H9 (cell line): Measurements from ENCODE around the gene HS3ST3B1. TPM values are rescaled to one million over a fixed set of nuclear protein-coding genes. Genes with fewer than 3 reads are reported as not detected.

Experiments used
- DNase-seq: peaks from one replicate; pipeline ENCODE4 v3.0.0-alpha.2; 2017
- H2AFZ ChIP-seq: one replicate; pipeline ENCODE4 v1.6.1; 2013; ENCODE audit warnings: mild to moderate bottlenecking, low read length, control low read depth, moderate library complexity
- H2AK5ac ChIP-seq: 2 replicates; pipeline ENCODE4 v1.6.1; 2013; ENCODE audit warnings: low read length, control low read depth, mixed read lengths; ENCODE audit not compliant: insufficient read length
- H2BK120ac ChIP-seq: one replicate; pipeline ENCODE4 v1.6.1; 2013; ENCODE audit warnings: low read depth, mild to moderate bottlenecking, low read length, control low read depth, inconsistent platforms; ENCODE audit not compliant: poor library complexity, severe bottlenecking
- H2BK12ac ChIP-seq: 2 replicates; pipeline ENCODE4 v1.6.1; 2013; ENCODE audit warnings: low read length, control low read depth, mixed read lengths, low read depth; ENCODE audit not compliant: insufficient read length
- H2BK15ac ChIP-seq: 2 replicates; pipeline ENCODE4 v1.6.1; 2013; ENCODE audit warnings: low read depth, low read length, control low read depth
- H2BK20ac ChIP-seq: one replicate; pipeline ENCODE4 v1.6.1; 2013; ENCODE audit warnings: low read depth, mild to moderate bottlenecking, low read length, control low read depth, inconsistent platforms; ENCODE audit not compliant: poor library complexity, severe bottlenecking
- H2BK5ac ChIP-seq: 2 replicates; pipeline ENCODE4 v1.6.1; 2013; ENCODE audit warnings: low read length, control low read depth, mixed read lengths; ENCODE audit not compliant: insufficient read length
- H3K14ac ChIP-seq: 2 replicates; pipeline ENCODE4 v1.6.1; 2013; ENCODE audit warnings: low read length, control low read depth; ENCODE audit not compliant: insufficient read depth
- H3K18ac ChIP-seq: 2 replicates; pipeline ENCODE4 v1.6.1; 2013; ENCODE audit warnings: low read depth, mild to moderate bottlenecking, mixed read lengths, low read length, control low read depth; ENCODE audit not compliant: insufficient read length
- H3K23ac ChIP-seq: 2 replicates; pipeline ENCODE4 v1.6.1; 2013; ENCODE audit warnings: low read length, control low read depth, mixed read lengths, low read depth; ENCODE audit not compliant: insufficient read length
- H3K23me2 ChIP-seq: 2 replicates; pipeline ENCODE4 v1.6.1; 2013; ENCODE audit warnings: low read depth, mild to moderate bottlenecking, mixed read lengths, low read length, control low read depth; ENCODE audit not compliant: insufficient read length, poor library complexity, severe bottlenecking
- H3K27ac ChIP-seq: 2 replicates; pipeline ENCODE4 v1.5.1; 2013; ENCODE audit warnings: low read length, control low read depth, mixed read lengths, low read depth; ENCODE audit not compliant: insufficient read length
- H3K27me3 ChIP-seq: 2 replicates; pipeline ENCODE4 v1.6.1; 2013; ENCODE audit warnings: low read length, control low read depth, inconsistent platforms; ENCODE audit not compliant: insufficient read depth
- H3K4ac ChIP-seq: 2 replicates; pipeline ENCODE4 v1.6.1; 2013; ENCODE audit warnings: low read depth, mild to moderate bottlenecking, control low read depth, inconsistent platforms, low read length, moderate library complexity
- H3K4me1 ChIP-seq: 2 replicates; pipeline ENCODE4 v1.6.1; 2013; ENCODE audit warnings: low read length, control low read depth, inconsistent platforms; ENCODE audit not compliant: insufficient read depth
- H3K4me2 ChIP-seq: 2 replicates; pipeline ENCODE4 v1.6.1; 2013; ENCODE audit warnings: low read length, control low read depth, mixed read lengths; ENCODE audit not compliant: insufficient read length, insufficient read depth
- H3K56ac ChIP-seq: 2 replicates; pipeline ENCODE4 v1.6.1; 2013; ENCODE audit warnings: low read depth, mild to moderate bottlenecking, mixed read lengths, low read length, control low read depth; ENCODE audit not compliant: insufficient read length
- H3K79me1 ChIP-seq: 2 replicates; pipeline ENCODE4 v1.6.1; 2013; ENCODE audit warnings: low read depth, mild to moderate bottlenecking, moderate library complexity, low read length, control low read depth, inconsistent platforms; ENCODE audit not compliant: insufficient read depth, poor library complexity, severe bottlenecking
- H3K79me2 ChIP-seq: 2 replicates; pipeline ENCODE4 v1.6.1; 2013; ENCODE audit warnings: low read length, control low read depth, inconsistent platforms; ENCODE audit not compliant: insufficient read depth
- H3K9ac ChIP-seq: 2 replicates; pipeline ENCODE4 v1.6.1; 2013; ENCODE audit warnings: low read length, control low read depth, mixed read lengths; ENCODE audit not compliant: insufficient read length; ENCODE audit errors: extremely low read depth
- H3K9me3 ChIP-seq: one replicate; pipeline ENCODE4 v1.6.1; 2013; ENCODE audit warnings: low read depth, low read length, inconsistent platforms; ENCODE audit not compliant: control insufficient read depth
- H3T11ph ChIP-seq: one replicate; pipeline ENCODE4 v1.6.1; 2013; ENCODE audit warnings: mild to moderate bottlenecking, low read length, control low read depth, inconsistent platforms
- H4K20me1 ChIP-seq: one replicate; pipeline ENCODE4 v1.6.1; 2013; ENCODE audit not compliant: control insufficient read depth, insufficient read length, insufficient read depth
- H4K5ac ChIP-seq: 2 replicates; pipeline ENCODE4 v1.6.1; 2013; ENCODE audit warnings: low read depth, mild to moderate bottlenecking, mixed read lengths, low read length, control low read depth; ENCODE audit not compliant: insufficient read length
- H4K8ac ChIP-seq: replicated peaks from 2 replicates; pipeline ENCODE4 v1.6.1; 2013; ENCODE audit warnings: low read length, control low read depth, mixed read lengths, low read depth; ENCODE audit not compliant: insufficient read length
- H4K91ac ChIP-seq: 2 replicates; pipeline ENCODE4 v1.6.1; 2013; ENCODE audit warnings: low read depth, mild to moderate bottlenecking, moderate library complexity, mixed read lengths, low read length, control low read depth; ENCODE audit not compliant: insufficient read length
- H3K27ac Mint-ChIP-seq, 3 experiments: 2 replicates in 2 of 3; 3 replicates in 1 of 3; pipeline ENCODE4 v1.8.0; 2020 to 2021; ENCODE audit warnings: mixed read lengths in 3 of 3, mild to moderate bottlenecking in 1 of 3, moderate library complexity in 1 of 3
- H3K27me3 Mint-ChIP-seq: 2 replicates; pipeline ENCODE4 v1.8.0; 2021; ENCODE audit warnings: low read depth, mild to moderate bottlenecking, moderate library complexity, mixed read lengths
- H3K36me3 Mint-ChIP-seq, 3 experiments: 2 replicates in 2 of 3; 3 replicates in 1 of 3; pipeline ENCODE4 v1.8.0; 2020 to 2021; ENCODE audit warnings: low read depth in 3 of 3, mixed read lengths in 3 of 3; ENCODE audit not compliant: insufficient read depth in 1 of 3
- H3K4me1 Mint-ChIP-seq, 2 experiments: 2 replicates each; pipeline ENCODE4 v1.8.0; 2020; ENCODE audit warnings: mixed read lengths in 2 of 2
- H3K4me3 Mint-ChIP-seq, 2 experiments: 2 replicates in 1 of 2; 3 replicates in 1 of 2; pipeline ENCODE4 v1.8.0; 2020 to 2021; ENCODE audit warnings: mild to moderate bottlenecking in 2 of 2, mixed read lengths in 2 of 2, moderate library complexity in 1 of 2
- H3K9me3 Mint-ChIP-seq, 2 experiments: 2 replicates in 1 of 2; 3 replicates in 1 of 2; pipeline ENCODE4 v1.8.0; 2020; ENCODE audit warnings: mild to moderate bottlenecking in 2 of 2, mixed read lengths in 2 of 2, moderate library complexity in 1 of 2
- WGBS: extraction: QIAGEN DNeasy Blood & Tissue Kit; methylation state at CpG from one replicate; pipeline ENCODE4 v1.1.7; 2013; ENCODE audit warnings: missing lambda C conversion rate, low lambda C conversion rate, mixed read lengths; ENCODE audit not compliant: insufficient read length; ENCODE audit errors: extremely low coverage; 5-methylcytosine and 5-hydroxymethylcytosine counted together
- total RNA-seq: library from RNA; stranded (reverse); gene quantifications from 2 replicates; pipeline ENCODE4 v1.2.1, GENCODE V29; 2021
- TF ChIP-seq, protein P1 (sequence below): fragments of 200-600 bp; sonication (generic); conservative IDR thresholded peaks from 3 replicates; pipeline ENCODE4 v1.8.0; 2021; ENCODE audit warnings: antibody characterized with exemption, mild to moderate bottlenecking

The HS3ST3B1 gene
- total RNA-seq, 1 experiment from 2014 or later = 2.8 TPM

DNA sequence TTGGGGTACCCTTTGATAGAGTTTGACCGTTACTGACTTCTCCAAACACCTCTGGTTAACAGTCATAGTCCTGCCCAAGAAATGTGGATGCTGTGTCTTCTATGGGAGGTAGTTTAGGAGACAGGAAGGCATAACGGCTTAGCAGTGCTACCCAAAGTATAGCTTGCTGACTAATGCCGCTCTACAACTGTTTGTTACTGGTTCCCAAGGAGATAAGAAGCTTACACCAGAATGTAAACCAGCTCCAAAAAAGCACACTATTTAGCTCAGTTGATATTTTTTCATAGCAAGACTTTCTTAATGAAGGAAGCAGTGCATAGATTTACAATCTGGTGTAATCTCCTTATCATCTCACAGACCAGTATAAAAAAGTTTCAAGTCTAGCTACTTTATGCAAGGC is 95.7 kb downstream of the HS3ST3B1 start:
- Histone ChIP-seq H3K79me1 (no peaks in the 10 kb centered on the region), H3K27ac (no peak overlapping the region), H3K9ac (no peak overlapping the region), H2AK5ac (no peak overlapping the region), H3T11ph (no peak overlapping the region), H2BK15ac (no peak overlapping the region), H3K27me3 (no peaks in the 10 kb centered on the region), H2BK20ac (no peak overlapping the region), H2AFZ (no peak overlapping the region), H4K5ac (no peak overlapping the region), H2BK12ac (no peak overlapping the region), H3K18ac (no peak overlapping the region), H2BK120ac (no peak overlapping the region), H4K20me1 (no peaks in the 10 kb centered on the region), H3K4me2 (no peak overlapping the region), H3K4me1 (no peaks in the 10 kb centered on the region), H3K23me2 (no peaks in the 10 kb centered on the region), H3K23ac (no peak overlapping the region), H4K8ac (no peak overlapping the region), H3K14ac (no peak overlapping the region), H3K56ac (no peak overlapping the region), H3K4ac (no peak overlapping the region), H3K9me3 (no peaks in the 10 kb centered on the region), H4K91ac (no peak overlapping the region), H3K79me2 (no peaks in the 10 kb centered on the region), H2BK5ac (no peak overlapping the region)
- peaks cover 2 to 11% (median 3%) of the 10 kb centered on the region in 3 experiments; a peak in 5 of 7 replicates for H3K36me3 Mint-ChIP-seq
- H3K4me3 Mint-ChIP-seq = no peak overlapping the region
- H3K27me3 Mint-ChIP-seq = no peaks in the 10 kb centered on the region
- peaks cover 8 to 11% of the 10 kb centered on the region in 2 experiments for H3K9me3 Mint-ChIP-seq
- no CpG with 5 or more reads among the region's 3 CpGs for WGBS
- TF ChIP-seq, protein P1, sequence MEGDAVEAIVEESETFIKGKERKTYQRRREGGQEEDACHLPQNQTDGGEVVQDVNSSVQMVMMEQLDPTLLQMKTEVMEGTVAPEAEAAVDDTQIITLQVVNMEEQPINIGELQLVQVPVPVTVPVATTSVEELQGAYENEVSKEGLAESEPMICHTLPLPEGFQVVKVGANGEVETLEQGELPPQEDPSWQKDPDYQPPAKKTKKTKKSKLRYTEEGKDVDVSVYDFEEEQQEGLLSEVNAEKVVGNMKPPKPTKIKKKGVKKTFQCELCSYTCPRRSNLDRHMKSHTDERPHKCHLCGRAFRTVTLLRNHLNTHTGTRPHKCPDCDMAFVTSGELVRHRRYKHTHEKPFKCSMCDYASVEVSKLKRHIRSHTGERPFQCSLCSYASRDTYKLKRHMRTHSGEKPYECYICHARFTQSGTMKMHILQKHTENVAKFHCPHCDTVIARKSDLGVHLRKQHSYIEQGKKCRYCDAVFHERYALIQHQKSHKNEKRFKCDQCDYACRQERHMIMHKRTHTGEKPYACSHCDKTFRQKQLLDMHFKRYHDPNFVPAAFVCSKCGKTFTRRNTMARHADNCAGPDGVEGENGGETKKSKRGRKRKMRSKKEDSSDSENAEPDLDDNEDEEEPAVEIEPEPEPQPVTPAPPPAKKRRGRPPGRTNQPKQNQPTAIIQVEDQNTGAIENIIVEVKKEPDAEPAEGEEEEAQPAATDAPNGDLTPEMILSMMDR = no peak
- no peak for DNase-seq
- H3K4me1 Mint-ChIP-seq = peaks cover 0 to under 1% of the 10 kb centered on the region in 2 experiments; a peak in 2 of 4 replicates
- no peak overlapping the region for H3K27ac Mint-ChIP-seq
